ENCODE results near the gene STH.
"Not testable (repeated sequence)": the region's sequence is repeated elsewhere in the genome, so short reads cannot be mapped to it uniquely, and the experiment has no call there.

GRCh38 chr17:46023366-46023765, 24.3 kb downstream of the STH start:
- not testable (repeated sequence) for TF ChIP-seq CTCF (IDR thresholded peaks at IDR 0.05; ENCODE audit: poor library complexity); EZH2 (IDR thresholded peaks at IDR 0.05; ENCODE audit: borderline replicate concordance)

Measured in hepatocyte (in vitro differentiated cells).